Measurements from ENCODE around the gene FTHL17. TPM values are rescaled to one million over a fixed set of nuclear protein-coding genes. Genes with fewer than 3 reads are reported as not detected.

FTHL17 gene
- polyA plus RNA-seq, 1 donor from 2014 or later, result not detected

- Histone ChIP-seq H3F3A (ENCODE audit: insufficient read depth, low read length, poor library complexity, severe bottlenecking) (no peaks in the 10 kb centered on the region), H3K27ac (ENCODE audit: low read length) (no peak overlapping the region), H2AFZ (ENCODE audit: low read depth, low read length) (no peak overlapping the region), H3K36me3 (ENCODE audit: insufficient read depth, low read length) (no peaks in the 10 kb centered on the region), H4K20me1 (ENCODE audit: insufficient read depth) (no peaks in the 10 kb centered on the region), H3K9me3 (ENCODE audit: low read length) (no peaks in the 10 kb centered on the region), H3K79me2 (replicated peaks; ENCODE audit: insufficient read depth, low read length) (no peaks in the 10 kb centered on the region), H3K4me2 (ENCODE audit: low read length) (no peak overlapping the region), H3K9me2 (ENCODE audit: insufficient read depth, low read length) (no peaks in the 10 kb centered on the region), H3K4me3 (ENCODE audit: low read length) (no peak overlapping the region), H3K9ac (ENCODE audit: low read length) (no peak overlapping the region), H3K27me3 (ENCODE audit: insufficient read depth, low read depth, low read length) (no peaks in the 10 kb centered on the region)
- no peak for TF ChIP-seq REST (IDR thresholded peaks at IDR 0.05; ENCODE audit: borderline replicate concordance)
- no peak for TF ChIP-seq EZH2 (IDR thresholded peaks at IDR 0.05; ENCODE audit: borderline replicate concordance, insufficient read depth, low read length, poor library complexity, severe bottlenecking)
- TF ChIP-seq EP300 (conservative IDR thresholded peaks at IDR 0.05; ENCODE audit: poor library complexity, severe bottlenecking), result no peak
- TF ChIP-seq MXI1 (conservative IDR thresholded peaks at IDR 0.05; ENCODE audit: poor library complexity, severe bottlenecking), result no peak
- TF ChIP-seq RAD21 (conservative IDR thresholded peaks at IDR 0.05), result no peak
- no peak for TF ChIP-seq TAF1 (IDR thresholded peaks at IDR 0.05; ENCODE audit: low read depth)
- TF ChIP-seq CTCF (IDR thresholded peaks at IDR 0.05; ENCODE audit: poor library complexity, severe bottlenecking), result no peak
Observed at GRCh38 chrX:31024866-31025265, 47.0 kb downstream of the FTHL17 start.

GRCh38 chrX:31021537-31021936 lies 50.3 kb downstream of the FTHL17 start:
- no peaks in the 10 kb centered on the region for H3K79me2 ChIP-seq (replicated peaks; ENCODE audit: insufficient read depth, low read length)
- H3K9me2 ChIP-seq (ENCODE audit: insufficient read depth, low read length), result no peaks in the 10 kb centered on the region
- H3K36me3 ChIP-seq (ENCODE audit: insufficient read depth, low read length), result no peaks in the 10 kb centered on the region
- no peak overlapping the region for H3K9ac ChIP-seq (ENCODE audit: low read length)
- H3K4me2 ChIP-seq (ENCODE audit: low read length), result no peak overlapping the region
- no peaks in the 10 kb centered on the region for H3F3A ChIP-seq (ENCODE audit: insufficient read depth, low read length, poor library complexity, severe bottlenecking)
- no peak for TF ChIP-seq EZH2 (IDR thresholded peaks at IDR 0.05; ENCODE audit: borderline replicate concordance, insufficient read depth, low read length, poor library complexity, severe bottlenecking)
- TF ChIP-seq REST (IDR thresholded peaks at IDR 0.05; ENCODE audit: borderline replicate concordance), result no peak
- no peak for TF ChIP-seq SMC3 (conservative IDR thresholded peaks at IDR 0.05; ENCODE audit: poor library complexity)
- no peak for TF ChIP-seq CTCF (IDR thresholded peaks at IDR 0.05; ENCODE audit: poor library complexity, severe bottlenecking)
- TF ChIP-seq MXI1 (conservative IDR thresholded peaks at IDR 0.05; ENCODE audit: poor library complexity, severe bottlenecking), result no peak
- TF ChIP-seq POLR2AphosphoS5 (IDR thresholded peaks at IDR 0.05), result no peak
- TF ChIP-seq TAF1 (IDR thresholded peaks at IDR 0.05; ENCODE audit: low read depth), result no peak
- TF ChIP-seq EP300 (conservative IDR thresholded peaks at IDR 0.05; ENCODE audit: poor library complexity, severe bottlenecking), result no peak
- no peak for TF ChIP-seq RAD21 (conservative IDR thresholded peaks at IDR 0.05)
- no peaks in the 10 kb centered on the region for H3K9me3 ChIP-seq (ENCODE audit: low read length)
- H3K27ac ChIP-seq (ENCODE audit: low read length), result no peak overlapping the region
- no peak overlapping the region for H2AFZ ChIP-seq (ENCODE audit: low read depth, low read length)
- H3K27me3 ChIP-seq (ENCODE audit: insufficient read depth, low read depth, low read length), result no peaks in the 10 kb centered on the region
- no peak overlapping the region for H3K4me3 ChIP-seq (ENCODE audit: low read length)
- no peaks in the 10 kb centered on the region for H4K20me1 ChIP-seq (ENCODE audit: insufficient read depth)

Measured in neural cell (in vitro differentiated cells).